ENCODE data around the gene ZNF397.

The ZNF397 gene

GRCh38 chr18:35267161-35267651 lies 26.4 kb downstream of the ZNF397 start:
- no peak for TF ChIP-seq GATA1 (IDR thresholded peaks at IDR 0.05; ENCODE audit: low read depth, low read length)
- peak; percentile 48 for TF ChIP-seq POLR2A (IDR thresholded peaks at IDR 0.05; ENCODE audit: low read length)
- peak; percentile 79 to 84 for DNase-seq

GRCh38 chr18:35267809-35268208 lies 27.0 kb downstream of the ZNF397 start:
- no peak for DNase-seq
- no peak for TF ChIP-seq GATA1 (IDR thresholded peaks at IDR 0.05; ENCODE audit: low read depth, low read length)
- no peak for TF ChIP-seq POLR2A (IDR thresholded peaks at IDR 0.05; ENCODE audit: low read length)

- TF ChIP-seq POLR2A (IDR thresholded peaks at IDR 0.05; ENCODE audit: low read length) (no peak), GATA1 (IDR thresholded peaks at IDR 0.05; ENCODE audit: low read depth, low read length) (no peak)
- no peak for DNase-seq
Observed at GRCh38 chr18:35268821-35269220, 28.0 kb downstream of the ZNF397 start.

- DNase-seq, result no peak
- TF ChIP-seq GATA1 (IDR thresholded peaks at IDR 0.05; ENCODE audit: low read depth, low read length) (no peak), POLR2A (IDR thresholded peaks at IDR 0.05; ENCODE audit: low read length) (no peak)
Observed at GRCh38 chr18:35271656-35272055, 30.8 kb downstream of the ZNF397 start.

GRCh38 chr18:35276267-35276666 lies 35.4 kb downstream of the ZNF397 start:
- no peak for DNase-seq
- TF ChIP-seq GATA1 (IDR thresholded peaks at IDR 0.05; ENCODE audit: low read depth, low read length) (no peak), POLR2A (IDR thresholded peaks at IDR 0.05; ENCODE audit: low read length) (no peak)

- TF ChIP-seq GATA1 (IDR thresholded peaks at IDR 0.05; ENCODE audit: low read depth, low read length) (no peak), POLR2A (IDR thresholded peaks at IDR 0.05; ENCODE audit: low read length) (no peak)
- no peak for DNase-seq
Observed at GRCh38 chr18:35277633-35278032, 36.8 kb downstream of the ZNF397 start.

GRCh38 chr18:35278085-35278484 lies 37.3 kb downstream of the ZNF397 start:
- no peak for TF ChIP-seq GATA1 (IDR thresholded peaks at IDR 0.05; ENCODE audit: low read depth, low read length)
- TF ChIP-seq POLR2A (IDR thresholded peaks at IDR 0.05; ENCODE audit: low read length), result no peak
- no peak for DNase-seq

- TF ChIP-seq GATA1 (IDR thresholded peaks at IDR 0.05; ENCODE audit: low read depth, low read length) (no peak), POLR2A (IDR thresholded peaks at IDR 0.05; ENCODE audit: low read length) (no peak)
- no peak for DNase-seq
Observed at GRCh38 chr18:35278969-35279368, 38.1 kb downstream of the ZNF397 start.

GRCh38 chr18:35282353-35282752 lies 41.5 kb downstream of the ZNF397 start:
- DNase-seq, result peak in 1 of 2 experiments; percentile 12
- TF ChIP-seq POLR2A (IDR thresholded peaks at IDR 0.05; ENCODE audit: low read length), result no peak
- TF ChIP-seq GATA1 (IDR thresholded peaks at IDR 0.05; ENCODE audit: low read depth, low read length), result no peak

GRCh38 chr18:35283923-35284794 lies 43.3 kb downstream of the ZNF397 start:
- peak; percentile 23 to 72 for DNase-seq
- TF ChIP-seq POLR2A (IDR thresholded peaks at IDR 0.05; ENCODE audit: low read length) (no peak), GATA1 (IDR thresholded peaks at IDR 0.05; ENCODE audit: low read depth, low read length) (no peak)

GRCh38 chr18:35284841-35285240 lies 44.0 kb downstream of the ZNF397 start:
- no peak for TF ChIP-seq GATA1 (IDR thresholded peaks at IDR 0.05; ENCODE audit: low read depth, low read length)
- TF ChIP-seq POLR2A (IDR thresholded peaks at IDR 0.05; ENCODE audit: low read length), result no peak
- no peak for DNase-seq

GRCh38 chr18:35289293-35289692 lies 48.5 kb downstream of the ZNF397 start:
- DNase-seq, result peak; percentile 37 to 57
- no peak for TF ChIP-seq POLR2A (IDR thresholded peaks at IDR 0.05; ENCODE audit: low read length)
- no peak for TF ChIP-seq GATA1 (IDR thresholded peaks at IDR 0.05; ENCODE audit: low read depth, low read length)

GRCh38 chr18:35289727-35290093 lies 48.9 kb downstream of the ZNF397 start:
- no peak for DNase-seq
- no peak for TF ChIP-seq POLR2A (IDR thresholded peaks at IDR 0.05; ENCODE audit: low read length)
- no peak for TF ChIP-seq GATA1 (IDR thresholded peaks at IDR 0.05; ENCODE audit: low read depth, low read length)

GRCh38 chr18:35290094-35290735 lies 49.4 kb downstream of the ZNF397 start, which contains the start of gene ZSCAN30:
TSS of gene ZSCAN30 (minus strand) at chr18:35290229. CDS start at chr18:35264352, 25,877 bp downstream.
- DNase-seq, result peak; percentile 100
- TF ChIP-seq POLR2A (IDR thresholded peaks at IDR 0.05; ENCODE audit: low read length), result peak; percentile 95
- no peak for TF ChIP-seq GATA1 (IDR thresholded peaks at IDR 0.05; ENCODE audit: low read depth, low read length)

All from erythroblast (primary cell).